Fibroblast of lung (primary cell): ENCODE measurements around the gene NABP1.

Experiments
- CTCF ChIP-seq, 2 donors: IDR thresholded peaks in 1 of 2; conservative IDR thresholded peaks in 1 of 2; 1 replicate in 1 of 2; 2 replicates in 1 of 2; pipeline ENCODE4 v1.5.1; 2011 to 2012; ENCODE audit warnings: low read length in 2 of 2, control low read depth in 1 of 2, inconsistent platforms in 1 of 2, low read depth in 1 of 2, mild to moderate bottlenecking in 1 of 2
- EZH2 ChIP-seq: IDR thresholded peaks from 2 replicates; pipeline ENCODE4 v1.5.1; 2012; ENCODE audit warnings: low read length, control low read depth, mild to moderate bottlenecking; ENCODE audit errors: missing control alignments

DNA sequence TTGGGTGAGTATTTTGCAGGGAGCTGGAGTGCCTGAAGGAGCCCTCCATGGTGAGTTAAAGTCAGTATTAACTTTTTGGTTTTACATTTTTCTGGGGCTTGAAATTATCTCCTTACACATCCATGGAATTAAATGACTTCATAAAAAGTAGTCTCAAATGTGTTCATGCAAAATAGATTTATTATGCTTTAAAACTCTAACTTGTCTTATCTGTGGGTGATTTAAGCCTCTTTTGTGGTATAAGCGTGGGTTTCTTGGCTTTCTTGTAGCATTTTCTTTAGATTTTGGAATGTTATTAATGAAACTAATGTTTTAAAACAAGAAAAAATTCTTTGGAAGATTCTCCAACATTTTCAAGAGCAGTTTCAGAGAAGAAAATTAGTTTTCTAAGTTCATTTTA lies 27.8 kb downstream of the NABP1 start:
- TF ChIP-seq CTCF (conservative IDR thresholded peaks at IDR 0.05 in 1 of 2, IDR thresholded peaks at IDR 0.05 in 1 of 2; ENCODE audit: low read depth in 1 of 2, low read length in 2 of 2) = no peak
- TF ChIP-seq EZH2 = no peak
